GM10248 (cell line): ENCODE measurements around the gene RET.

ENCODE experiments used
- CTCF ChIA-PET: fragments of 300-600 bp; sonication (Branson Sonifier 250); formaldehyde crosslinking; extraction: SDS; loops from one replicate; lab custom pipeline; 2021; ENCODE audit warnings: antibody characterized with exemption; lab: Yijun Ruan, JAX
- POLR2A ChIA-PET: fragments of 350-650 bp; sonication (Branson Sonifier 250); formaldehyde crosslinking; extraction: SDS; loops from one replicate; lab custom pipeline; 2020; ENCODE audit warnings: antibody characterized with exemption; lab: Yijun Ruan, JAX
- DNase-seq: peaks from one replicate; pipeline ENCODE4 v3.0.0; 2012; ENCODE audit errors: extremely low spot score
- CTCF ChIP-seq: IDR thresholded peaks from 2 replicates; pipeline ENCODE4 v1.5.1; 2012; ENCODE audit warnings: mild to moderate bottlenecking, low read depth; ENCODE audit errors: extremely low read depth, missing control alignments, control extremely low read depth

The RET gene

GRCh38 chr10:43049081-43049551 lies 27.8 kb upstream of the RET start:
- CTCF ChIA-PET = interaction anchor here (1.0 kb wide), 1 partner anchor 14 kb away, joined by 3 read pairs; no protein-coding TSS in a partner anchor
- POLR2A ChIA-PET = no interaction called here
- no peak for DNase-seq
- no peak for TF ChIP-seq CTCF

- ChIA-PET POLR2A (no interaction called here), CTCF (no interaction called here)
- DNase-seq = no peak
- no peak for TF ChIP-seq CTCF
These were observed 26.9 kb upstream of the RET start for GRCh38 chr10:43050011-43050410.

- no peak for DNase-seq
- ChIA-PET POLR2A (no interaction called here), CTCF (no interaction called here)
- TF ChIP-seq CTCF = no peak
These were observed 23.0 kb upstream of the RET start for GRCh38 chr10:43053825-43054224.

- ChIA-PET POLR2A (no interaction called here), CTCF (no interaction called here)
- no peak for DNase-seq
- no peak for TF ChIP-seq CTCF
These were observed 22.3 kb upstream of the RET start for GRCh38 chr10:43054593-43054992.

- no peak for DNase-seq
- ChIA-PET POLR2A (no interaction called here), CTCF (no interaction called here)
- TF ChIP-seq CTCF = no peak
These were observed 21.7 kb upstream of the RET start for GRCh38 chr10:43055217-43055616.

GRCh38 chr10:43055991-43056567 lies 20.8 kb upstream of the RET start:
- DNase-seq = no peak
- CTCF ChIA-PET = no interaction called here
- no peak for TF ChIP-seq CTCF
- POLR2A ChIA-PET = no interaction called here
